ENCODE results near the gene THRB.

Gene THRB

DNA sequence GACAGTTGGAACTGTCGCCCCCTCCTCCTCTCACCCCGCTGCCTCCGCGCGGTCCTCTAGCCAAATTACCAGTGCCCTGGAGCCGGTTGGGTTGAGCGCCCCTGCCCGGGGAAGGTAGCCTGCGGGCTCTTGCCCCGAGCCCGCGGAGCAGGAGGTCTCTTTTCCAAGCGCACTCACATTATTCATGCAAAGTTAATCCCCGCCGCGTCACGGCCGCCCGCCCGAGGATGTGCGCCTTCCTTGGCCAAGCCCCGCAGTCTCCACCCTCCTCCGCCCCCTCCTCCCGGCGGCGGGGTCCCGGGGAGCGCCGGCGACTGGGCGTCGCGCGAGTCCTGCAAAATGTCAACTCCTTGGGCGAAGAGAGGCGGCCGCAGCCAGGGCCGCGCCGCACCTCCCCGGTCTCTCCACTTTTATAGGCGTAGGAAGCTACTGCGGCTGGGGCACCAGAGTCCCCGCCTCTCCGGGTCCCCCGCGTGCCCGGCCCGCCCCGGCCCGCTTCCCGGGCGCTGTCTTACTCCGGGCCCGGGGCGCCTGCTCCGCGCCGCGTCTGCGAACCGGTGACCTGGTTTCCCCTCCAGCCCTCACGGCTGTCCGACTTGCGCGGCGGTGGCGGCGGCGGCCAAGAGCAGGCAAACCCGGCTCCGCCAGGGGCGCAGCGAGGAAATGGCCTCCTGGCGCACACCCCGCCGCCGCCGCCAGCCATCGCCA is at the start of gene THRB:
TSS of gene THRB (minus strand) at position 233 of the 708 bp plus-strand sequence.
- no peak for DNase-seq

DNA sequence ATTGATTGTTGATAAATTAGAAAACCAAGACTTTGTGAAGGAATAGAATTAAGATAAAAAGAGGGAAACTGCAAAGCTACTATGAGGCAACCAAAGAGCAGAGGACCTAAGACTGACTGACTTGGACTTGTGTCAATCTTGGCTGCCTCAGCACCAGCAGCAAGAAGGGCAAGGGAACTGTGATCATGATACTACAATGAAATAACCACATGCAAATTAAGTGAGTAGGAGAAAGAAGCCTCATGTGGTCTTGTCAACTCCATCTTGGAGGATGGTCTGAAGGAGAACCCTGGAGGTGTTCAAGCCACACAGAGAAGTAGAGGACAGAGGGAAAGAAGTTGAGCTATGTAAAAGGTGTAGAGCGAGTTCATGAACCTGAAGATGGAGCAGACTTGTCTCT is 47.3 kb upstream of the THRB start:
- no peak for DNase-seq

- DNase-seq: no peak
Measured at GRCh38 chr3:24540821-24541220, 46.2 kb upstream of the THRB start.

GRCh38 chr3:24539699-24540098 is 45.0 kb upstream of the THRB start:
- DNase-seq: no peak

GRCh38 chr3:24538891-24539290 is 44.2 kb upstream of the THRB start:
- no peak for DNase-seq

- DNase-seq: no peak
Measured at GRCh38 chr3:24533561-24534193, 39.0 kb upstream of the THRB start.

- no peak for DNase-seq
Measured at GRCh38 chr3:24530471-24530870, 35.8 kb upstream of the THRB start.

- no peak for DNase-seq
Measured at GRCh38 chr3:24529210-24529609, 34.6 kb upstream of the THRB start.

DNA sequence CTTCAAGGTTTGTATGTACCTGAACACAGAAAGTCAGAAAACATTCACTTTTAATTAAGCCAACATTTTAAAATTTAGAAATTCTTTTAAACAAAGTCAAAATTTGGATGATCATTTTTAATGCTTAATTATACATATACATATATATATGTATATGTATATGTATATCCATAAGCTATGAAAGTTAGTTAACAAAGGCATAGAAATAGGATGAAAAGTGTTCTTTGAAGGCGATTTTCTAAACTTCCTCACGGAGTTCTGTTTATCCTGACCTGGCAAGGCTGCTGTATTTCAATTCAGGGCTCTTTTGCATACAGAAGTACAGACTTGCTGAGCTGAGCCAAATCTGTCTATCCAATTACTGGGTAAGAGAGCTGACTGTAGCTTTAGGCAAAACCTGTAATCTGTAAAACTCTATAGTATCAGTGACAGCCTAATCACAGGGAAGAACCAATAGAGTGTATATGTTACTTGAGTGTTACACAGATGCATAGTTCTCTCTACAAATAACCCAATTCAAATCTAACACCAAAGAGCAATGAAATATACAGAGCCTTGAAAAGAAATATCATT is 32.1 kb upstream of the THRB start:
- no peak for DNase-seq

DNA sequence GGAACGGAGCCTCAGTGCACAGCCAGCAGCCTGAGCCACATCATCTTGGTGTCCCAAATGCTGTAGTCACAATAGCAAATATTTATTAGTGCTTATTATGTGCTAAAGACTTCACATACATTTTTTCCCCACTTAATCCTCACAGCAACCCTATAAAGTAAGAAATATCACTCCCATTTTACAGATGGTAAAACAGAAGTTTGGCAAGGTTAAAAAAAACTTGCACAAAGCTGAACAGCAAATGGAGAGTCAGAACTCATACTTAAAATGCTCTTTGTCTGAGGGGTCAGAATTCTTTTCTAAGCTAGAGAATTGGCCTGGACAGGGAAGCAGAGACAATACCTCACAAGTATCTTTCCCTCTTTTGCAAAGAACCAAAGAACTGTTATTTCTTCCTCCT is 30.9 kb upstream of the THRB start:
- no peak for DNase-seq

DNA sequence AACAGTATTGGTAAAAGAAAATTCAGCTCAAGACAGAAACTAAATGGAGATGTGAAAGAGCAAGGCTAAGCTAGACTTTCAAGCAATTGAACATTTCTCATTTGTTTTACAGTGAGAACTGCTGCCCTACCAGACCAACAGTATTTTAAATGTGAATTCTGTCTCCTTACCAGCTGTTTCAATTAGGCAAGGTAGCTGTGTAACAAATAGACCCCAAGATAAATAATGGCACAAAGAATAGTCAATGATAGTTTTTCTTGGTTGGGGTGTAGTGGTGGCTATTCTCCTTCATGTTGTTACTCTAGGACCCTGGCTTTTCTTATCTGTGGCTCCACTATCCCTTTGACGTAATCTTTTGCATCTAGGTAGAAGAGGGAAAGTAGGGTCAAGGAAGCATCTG is 30.4 kb upstream of the THRB start:
- no peak for DNase-seq

GRCh38 chr3:24523988-24524727 is 29.5 kb upstream of the THRB start:
- DNase-seq: no peak

DNA sequence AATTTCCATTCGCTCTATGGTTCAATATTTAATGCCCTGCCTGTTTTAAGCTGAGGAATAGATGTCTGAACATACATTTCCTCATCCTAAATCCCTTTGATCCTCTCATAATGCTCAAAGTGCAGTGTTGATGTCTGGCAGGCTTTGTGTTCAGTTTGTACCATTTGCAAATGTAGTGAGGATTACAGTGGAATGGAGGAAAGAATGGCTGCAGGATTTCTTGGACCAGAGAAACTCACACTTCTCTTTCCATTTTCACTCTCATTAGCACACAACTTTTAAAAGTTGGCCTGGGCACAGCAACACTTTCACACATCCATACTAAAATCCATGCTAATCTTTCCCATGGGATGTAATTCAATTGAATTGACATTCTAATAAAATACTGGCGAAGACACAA is 28.6 kb upstream of the THRB start:
- DNase-seq: no peak

DNA sequence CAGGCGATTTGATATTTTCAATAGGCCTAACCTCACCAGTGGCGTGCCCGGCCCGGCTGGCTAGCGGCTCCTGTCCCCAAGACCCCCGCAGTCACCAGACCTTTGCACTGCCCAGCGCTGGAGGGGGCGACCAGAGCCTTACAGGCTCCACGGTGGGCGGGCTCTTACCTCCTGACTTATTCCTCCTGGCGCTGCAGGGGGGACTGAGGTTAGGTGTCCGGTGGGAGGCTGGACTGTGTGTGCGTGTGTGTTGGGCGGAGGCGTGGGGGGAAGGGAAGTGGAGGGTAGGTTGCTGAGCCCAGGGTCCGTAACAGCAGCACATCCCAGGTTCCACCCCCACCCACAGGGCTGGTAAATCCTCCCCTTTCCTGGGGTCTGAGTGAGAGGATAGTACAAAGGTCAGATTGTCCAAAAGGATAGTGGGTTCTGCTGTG is 27.5 kb upstream of the THRB start:
- DNase-seq: no peak

DNA sequence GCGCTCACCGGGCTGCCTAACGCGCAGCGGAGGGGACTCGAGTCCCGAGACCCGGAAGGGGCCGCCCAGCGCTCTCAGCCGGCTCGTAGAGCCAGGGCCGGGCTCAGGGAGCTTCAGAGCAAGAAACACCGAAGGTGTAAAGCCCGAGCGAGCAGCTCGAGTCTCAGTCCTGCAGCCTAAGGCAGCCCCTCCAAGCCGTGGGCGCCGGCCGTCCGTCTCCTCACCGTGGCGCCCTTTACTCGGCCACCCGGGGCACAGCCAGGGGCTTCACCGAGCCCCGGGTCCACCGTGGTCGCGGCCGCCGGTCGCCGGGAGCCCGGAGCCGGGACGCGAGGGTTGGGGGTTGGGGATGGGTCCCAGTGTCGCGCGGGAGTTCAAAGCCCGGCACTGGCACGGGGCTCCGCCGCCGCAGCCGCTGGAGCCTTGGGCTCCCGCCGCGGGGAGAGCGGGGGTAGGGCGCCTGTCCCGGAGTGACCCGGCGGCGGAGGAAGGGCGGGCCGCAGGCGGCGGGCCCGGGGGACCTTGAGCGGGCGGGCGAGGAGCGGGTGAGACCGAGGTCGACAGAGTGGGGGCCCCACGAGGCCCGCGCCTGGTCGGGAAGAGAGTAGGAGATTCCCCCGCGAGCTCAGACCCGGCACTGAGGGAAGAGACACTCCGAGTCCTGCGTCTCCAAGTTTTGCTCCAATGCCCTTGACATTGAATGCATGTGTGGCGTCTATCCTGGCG is 26.9 kb upstream of the THRB start:
- no peak for DNase-seq

- DNase-seq: no peak
Measured at GRCh38 chr3:24520976-24521419, 26.3 kb upstream of the THRB start.

- DNase-seq: no peak
Measured at GRCh38 chr3:24520101-24520495, 25.4 kb upstream of the THRB start.

GRCh38 chr3:24519368-24520100 is 24.9 kb upstream of the THRB start:
- no peak for DNase-seq

DNA sequence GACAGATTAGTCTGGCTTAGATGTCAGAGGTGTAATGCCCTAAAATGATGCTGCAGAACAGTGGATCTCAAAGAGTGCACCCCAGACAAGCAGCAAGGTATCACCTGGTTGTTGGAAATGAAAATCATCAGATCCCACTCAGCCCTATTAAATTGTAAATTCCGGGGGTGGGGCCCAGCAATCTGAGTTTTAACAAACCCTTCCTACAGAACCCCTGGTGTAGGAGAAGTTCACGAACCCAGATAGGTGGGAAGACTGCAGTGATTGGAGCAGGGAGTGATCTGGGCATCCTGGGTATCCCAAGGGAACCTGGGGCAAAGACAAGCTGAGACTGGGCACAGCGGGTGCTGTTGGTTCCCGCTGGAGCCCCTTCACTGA is 24.3 kb upstream of the THRB start:
- no peak for DNase-seq

GRCh38 chr3:24514119-24514518 is 19.5 kb upstream of the THRB start:
- no peak for DNase-seq

- DNase-seq: no peak
Measured at GRCh38 chr3:24513463-24513862, 18.8 kb upstream of the THRB start.

- DNase-seq: no peak
Measured at GRCh38 chr3:24512564-24513197, 18.0 kb upstream of the THRB start.

Measured in KG1 (cell line).